HepG2 (cell line): ENCODE measurements around the gene RPS19BP1. TPM values are rescaled to one million over a fixed set of nuclear protein-coding genes. Genes with fewer than 3 reads are reported as not detected.

Source experiments
- ATF4 ChIP-seq, 2 experiments: fragments of 450-650 bp in 1 of 2; sonication (generic) in 1 of 2; formaldehyde crosslinking; IDR thresholded peaks; 2 replicates each; pipeline versions ENCODE4 v1.5.0 to v1.8.0; 2020 to 2022; ENCODE audit warnings: mild to moderate bottlenecking in 1 of 2, missing genetic modification reagents in 1 of 2
- ATF7 ChIP-seq, 2 experiments: fragments of 450-650 bp in 1 of 2; sonication (generic) in 1 of 2; formaldehyde crosslinking in 1 of 2; IDR thresholded peaks; 2 replicates each; pipeline versions ENCODE4 v1.4.0 to v1.6.1; 2016 to 2020; ENCODE audit warnings: antibody characterized with exemption in 1 of 2, mild to moderate bottlenecking in 1 of 2, missing genetic modification reagents in 1 of 2
- ATF7-NPFF ChIP-seq: sonication (generic); formaldehyde crosslinking; IDR thresholded peaks from 2 replicates; pipeline ENCODE4 v1.8.1; 2023; ENCODE audit warnings: mild to moderate bottlenecking, low read depth, missing genetic modification reagents, moderate library complexity
- FOXO4 ChIP-seq: sonication (generic); formaldehyde crosslinking; conservative IDR thresholded peaks from 2 replicates; pipeline ENCODE4 v1.8.1; 2023; ENCODE audit warnings: missing genetic modification reagents
- FOXP1 ChIP-seq, 2 experiments: fragments of 450-650 bp in 1 of 2; IDR thresholded peaks; 2 replicates each; pipeline ENCODE4 v1.6.1; 2017 to 2018; ENCODE audit warnings: antibody characterized with exemption in 1 of 2
- HHEX ChIP-seq: IDR thresholded peaks from 2 replicates; pipeline ENCODE4 v1.6.1; 2016; ENCODE audit warnings: control low read depth
- KDM4B ChIP-seq: sonication (generic); formaldehyde crosslinking; IDR thresholded peaks from 2 replicates; pipeline ENCODE4 v1.4.0; 2020; ENCODE audit warnings: missing genetic modification reagents
- MED13 ChIP-seq: sonication (generic); formaldehyde crosslinking; IDR thresholded peaks from 2 replicates; pipeline ENCODE4 v1.5.0; 2020; ENCODE audit warnings: missing genetic modification reagents
- MNT ChIP-seq: fragments of 450-650 bp; IDR thresholded peaks from 2 replicates; pipeline ENCODE4 v1.6.1; 2016
- MXI1 ChIP-seq: IDR thresholded peaks from 3 replicates; pipeline ENCODE4 v1.6.1; 2012; ENCODE audit warnings: low read depth, low read length, inconsistent platforms, borderline replicate concordance
- PBX2 ChIP-seq: IDR thresholded peaks from 2 replicates; pipeline ENCODE4 v1.6.1; 2016; ENCODE audit warnings: control low read depth
- POGZ ChIP-seq: sonication (generic); formaldehyde crosslinking; IDR thresholded peaks from 2 replicates; pipeline ENCODE4 v1.4.0; 2020; ENCODE audit warnings: mild to moderate bottlenecking, missing genetic modification reagents
- PTBP1 ChIP-seq: fragments of 200-400 bp; formaldehyde crosslinking; IDR thresholded peaks from 2 replicates; pipeline ENCODE4 v1.6.1; 2018; ENCODE audit warnings: low read length, low read depth; ENCODE audit not compliant: poor library complexity, severe bottlenecking
- RCOR2 ChIP-seq: IDR thresholded peaks from 2 replicates; pipeline ENCODE4 v1.6.1; 2016; ENCODE audit warnings: missing biosample characterization, missing genetic modification reagents
- SAP130 ChIP-seq: IDR thresholded peaks from 2 replicates; pipeline ENCODE4 v1.6.1; 2016; ENCODE audit warnings: low read depth
- ZBTB21 ChIP-seq: sonication (generic); formaldehyde crosslinking; IDR thresholded peaks from 2 replicates; pipeline ENCODE4 v1.4.0; 2020; ENCODE audit warnings: missing genetic modification reagents
- ZFYVE20 ChIP-seq: sonication (generic); formaldehyde crosslinking; IDR thresholded peaks from 2 replicates; pipeline ENCODE4 v1.8.0; 2023; ENCODE audit warnings: low read depth, mild to moderate bottlenecking, moderate library complexity, missing genetic modification reagents, borderline replicate concordance
- ZNF33B ChIP-seq: sonication (generic); formaldehyde crosslinking; IDR thresholded peaks from 2 replicates; pipeline ENCODE4 v1.5.1; 2020; ENCODE audit warnings: mild to moderate bottlenecking, missing genetic modification reagents
- ZNF607 ChIP-seq: sonication (generic); formaldehyde crosslinking; IDR thresholded peaks from 2 replicates; pipeline ENCODE4 v1.5.1; 2020; ENCODE audit warnings: missing genetic modification reagents, mild to moderate bottlenecking, borderline replicate concordance
- polyA plus RNA-seq, 8 experiments: library from polyadenylated mRNA; depleted of rRNA in 3 of 8; stranded (reverse) in 7 of 8; unstranded in 1 of 8; fragments of >200 nt; fragmentation: Illumina TruSeq in 4 of 8; extraction: Trizol in 4 of 8; gene quantifications; 2 replicates each; pipeline versions ENCODE4 v1.2.1 to v1.2.3, GENCODE V29; 2011 to 2016; ENCODE audit warnings: low read depth in 4 of 8, missing spikeins in 1 of 8, mixed read lengths in 1 of 8; ENCODE audit not compliant: insufficient read depth in 1 of 8
- total RNA-seq, 5 experiments: library from RNA; depleted of rRNA; stranded (reverse); fragments of >200 nt; fragmentation: Illumina TruSeq; extraction: Trizol; gene quantifications; 2 replicates each; pipeline ENCODE4 v1.2.3, GENCODE V29; 2016; ENCODE audit warnings: low read depth in 1 of 5
- TF ChIP-seq, protein P1 (sequence below): sonication (generic); formaldehyde crosslinking; IDR thresholded peaks from 2 replicates; pipeline ENCODE4 v1.5.0; 2020; ENCODE audit warnings: missing genetic modification reagents
- TF ChIP-seq, protein P2 (sequence below): sonication (generic); formaldehyde crosslinking; IDR thresholded peaks from 2 replicates; pipeline ENCODE4 v1.5.0; 2020; ENCODE audit warnings: missing genetic modification reagents

The RPS19BP1 gene
- total and polyA plus RNA-seq, 2 of the 13 experiments (the other 11 are each of a cell fraction or from before 2014, with no cell fraction given) = 44.3 to 81.3 TPM

DNA sequence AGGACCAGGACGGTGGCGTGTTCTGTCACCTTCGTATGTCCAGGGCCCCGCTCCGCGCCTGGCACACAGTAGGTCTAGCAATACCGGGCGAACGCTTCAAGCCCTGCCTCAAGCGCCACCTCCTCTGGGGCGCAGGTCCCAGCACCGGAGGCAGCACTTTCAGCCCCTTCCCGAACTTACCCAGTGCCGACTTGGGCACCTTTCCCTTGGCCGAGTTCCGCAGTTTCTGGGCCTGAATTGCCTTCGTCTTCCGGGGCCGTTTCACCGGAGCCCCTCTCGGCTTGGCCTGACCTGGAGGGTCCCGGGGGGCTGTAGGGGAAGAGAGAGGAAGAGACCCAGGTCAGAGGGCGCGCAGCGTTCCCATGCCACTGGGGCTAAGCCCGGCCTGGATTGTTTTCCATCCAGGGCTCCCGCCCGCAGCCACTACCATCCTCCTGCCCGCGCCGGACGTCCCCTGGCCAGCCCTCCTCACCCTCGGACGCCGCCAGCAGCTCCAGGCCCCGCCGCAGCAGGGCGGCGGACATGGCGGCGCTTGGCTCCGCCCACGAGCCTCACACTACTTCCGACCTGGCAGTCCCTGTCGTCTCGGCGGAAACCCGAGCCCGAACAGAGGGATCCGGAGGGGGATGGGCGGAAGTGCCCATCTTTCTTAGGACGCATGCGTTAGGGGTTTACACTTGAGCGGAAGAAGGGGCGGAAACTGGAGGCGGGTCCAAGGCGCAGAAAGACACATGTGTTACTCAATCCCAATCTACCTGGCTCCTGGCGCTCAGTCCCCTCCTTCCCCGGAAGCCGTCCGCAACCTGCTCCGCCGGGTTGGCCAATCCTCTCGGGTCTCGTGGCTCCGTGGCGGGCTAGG is at the start of gene RPS19BP1 (continued):
- no peak for TF ChIP-seq FOXO4 (CRISPR knock-in tag)
- TF ChIP-seq HHEX (CRISPR knock-in tag) = no peak
- TF ChIP-seq ZNF607 (CRISPR knock-in tag) = peak; percentile 91
- no peak for TF ChIP-seq FOXP1 (IDR thresholded peaks at IDR 0.05)
- TF ChIP-seq FOXP1 (CRISPR knock-in tag; IDR thresholded peaks at IDR 0.05) = no peak
- TF ChIP-seq ZNF33B (CRISPR knock-in tag) = no peak
- TF ChIP-seq POGZ (CRISPR knock-in tag) = peak; percentile 74
- TF ChIP-seq ZFYVE20 = no peak
- TF ChIP-seq MED13 (CRISPR knock-in tag) = no peak
- TF ChIP-seq PBX2 = peak; percentile 89
- no peak for TF ChIP-seq ATF7 (IDR thresholded peaks at IDR 0.05)
- TF ChIP-seq ATF7 (CRISPR knock-in tag; IDR thresholded peaks at IDR 0.05) = no peak
- TF ChIP-seq MXI1 = peak; percentile 93; the same call in 1 of the 3 replicates
- TF ChIP-seq SAP130 = peak; percentile 92
- TF ChIP-seq KDM4B (CRISPR knock-in tag) = no peak
- 0 out of 2 replicates have a peak, but pooled peaks have one; percentile 3 for TF ChIP-seq ATF7-NPFF (CRISPR knock-in tag)
- TF ChIP-seq ZBTB21 (CRISPR knock-in tag) = no peak
- TF ChIP-seq, protein P1, sequence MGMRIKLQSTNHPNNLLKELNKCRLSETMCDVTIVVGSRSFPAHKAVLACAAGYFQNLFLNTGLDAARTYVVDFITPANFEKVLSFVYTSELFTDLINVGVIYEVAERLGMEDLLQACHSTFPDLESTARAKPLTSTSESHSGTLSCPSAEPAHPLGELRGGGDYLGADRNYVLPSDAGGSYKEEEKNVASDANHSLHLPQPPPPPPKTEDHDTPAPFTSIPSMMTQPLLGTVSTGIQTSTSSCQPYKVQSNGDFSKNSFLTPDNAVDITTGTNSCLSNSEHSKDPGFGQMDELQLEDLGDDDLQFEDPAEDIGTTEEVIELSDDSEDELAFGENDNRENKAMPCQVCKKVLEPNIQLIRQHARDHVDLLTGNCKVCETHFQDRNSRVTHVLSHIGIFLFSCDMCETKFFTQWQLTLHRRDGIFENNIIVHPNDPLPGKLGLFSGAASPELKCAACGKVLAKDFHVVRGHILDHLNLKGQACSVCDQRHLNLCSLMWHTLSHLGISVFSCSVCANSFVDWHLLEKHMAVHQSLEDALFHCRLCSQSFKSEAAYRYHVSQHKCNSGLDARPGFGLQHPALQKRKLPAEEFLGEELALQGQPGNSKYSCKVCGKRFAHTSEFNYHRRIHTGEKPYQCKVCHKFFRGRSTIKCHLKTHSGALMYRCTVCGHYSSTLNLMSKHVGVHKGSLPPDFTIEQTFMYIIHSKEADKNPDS = 0 out of 2 replicates have a peak, but pooled peaks have one; percentile 61
- peak; percentile 80 for TF ChIP-seq MNT
- TF ChIP-seq, protein P2, sequence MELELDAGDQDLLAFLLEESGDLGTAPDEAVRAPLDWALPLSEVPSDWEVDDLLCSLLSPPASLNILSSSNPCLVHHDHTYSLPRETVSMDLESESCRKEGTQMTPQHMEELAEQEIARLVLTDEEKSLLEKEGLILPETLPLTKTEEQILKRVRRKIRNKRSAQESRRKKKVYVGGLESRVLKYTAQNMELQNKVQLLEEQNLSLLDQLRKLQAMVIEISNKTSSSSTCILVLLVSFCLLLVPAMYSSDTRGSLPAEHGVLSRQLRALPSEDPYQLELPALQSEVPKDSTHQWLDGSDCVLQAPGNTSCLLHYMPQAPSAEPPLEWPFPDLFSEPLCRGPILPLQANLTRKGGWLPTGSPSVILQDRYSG (CRISPR knock-in tag) = 0 out of 2 replicates have a peak, but pooled peaks have one; percentile 68
- TF ChIP-seq RCOR2 (CRISPR knock-in tag) = no peak
- TF ChIP-seq ATF4 (CRISPR knock-in tag; IDR thresholded peaks at IDR 0.05) = no peak
- peak; percentile 91 for TF ChIP-seq PTBP1
